Measurements from ENCODE around the gene DPY19L3. TPM values are rescaled to one million over a fixed set of nuclear protein-coding genes. Genes with fewer than 3 reads are reported as not detected.

DPY19L3 gene
- total RNA-seq, 1 donor from 2014 or later: 10.3 TPM

GRCh38 chr19:32476032-32476350 lies 70.4 kb downstream of the DPY19L3 start:
- Histone ChIP-seq H3K4me3 (no peak overlapping the region), H3K4me1 (no peaks in the 10 kb centered on the region), H3K9me3 (no peaks in the 10 kb centered on the region), H3K36me3 (peaks cover 0 to 28% of the 10 kb centered on the region in 2 donors), H3K27ac (no peak overlapping the region), H3K27me3 (no peaks in the 10 kb centered on the region)
- intact Hi-C loops (cut with DNase I): no loop called here
- TF ChIP-seq POLR2AphosphoS5 (IDR thresholded peaks at IDR 0.05; ENCODE audit: insufficient read depth in 1 of 2, low read depth in 1 of 2) (no peak), CTCF (IDR thresholded peaks at IDR 0.05) (no peak), POLR2A (IDR thresholded peaks at IDR 0.05) (no peak)
- DNase-seq (ENCODE audit: extremely low spot score in 2 of 2): no peak

GRCh38 chr19:32480321-32480720 lies 74.8 kb downstream of the DPY19L3 start:
- H3K27me3 ChIP-seq: no peaks in the 10 kb centered on the region
- no peak for DNase-seq (ENCODE audit: extremely low spot score in 2 of 2)
- H3K27ac ChIP-seq: no peak overlapping the region
- H3K9me3 ChIP-seq: no peaks in the 10 kb centered on the region
- intact Hi-C loops (cut with DNase I): no loop called here
- H3K4me3 ChIP-seq: no peak overlapping the region
- peaks cover 0 to 67% of the 10 kb centered on the region in 2 donors for H3K36me3 ChIP-seq
- TF ChIP-seq POLR2A (IDR thresholded peaks at IDR 0.05) (no peak), CTCF (IDR thresholded peaks at IDR 0.05) (no peak), POLR2AphosphoS5 (IDR thresholded peaks at IDR 0.05; ENCODE audit: insufficient read depth in 1 of 2, low read depth in 1 of 2) (no peak)
- H3K4me1 ChIP-seq: no peaks in the 10 kb centered on the region

- TF ChIP-seq POLR2A (IDR thresholded peaks at IDR 0.05) (no peak), CTCF (IDR thresholded peaks at IDR 0.05) (no peak), POLR2AphosphoS5 (IDR thresholded peaks at IDR 0.05; ENCODE audit: insufficient read depth in 1 of 2, low read depth in 1 of 2) (no peak)
- no peak overlapping the region for H3K27ac ChIP-seq
- no peaks in the 10 kb centered on the region for H3K9me3 ChIP-seq
- H3K27me3 ChIP-seq: no peaks in the 10 kb centered on the region
- intact Hi-C loops (cut with DNase I): no loop called here
- DNase-seq (ENCODE audit: extremely low spot score in 2 of 2): no peak
- peaks cover 0 to 70% of the 10 kb centered on the region in 2 donors for H3K36me3 ChIP-seq
- no peaks in the 10 kb centered on the region for H3K4me1 ChIP-seq
- no peak overlapping the region for H3K4me3 ChIP-seq
Measured at GRCh38 chr19:32483574-32483973, 78.0 kb downstream of the DPY19L3 start.

GRCh38 chr19:32489971-32490370 lies 84.4 kb downstream of the DPY19L3 start:
- intact Hi-C loops (cut with DNase I): no loop called here
- DNase-seq (ENCODE audit: extremely low spot score in 2 of 2): no peak
- H3K27ac ChIP-seq: no peak overlapping the region
- TF ChIP-seq CTCF (IDR thresholded peaks at IDR 0.05) (no peak), POLR2A (IDR thresholded peaks at IDR 0.05) (no peak), POLR2AphosphoS5 (IDR thresholded peaks at IDR 0.05; ENCODE audit: insufficient read depth in 1 of 2, low read depth in 1 of 2) (no peak)
- no peak overlapping the region for H3K4me3 ChIP-seq
- H3K9me3 ChIP-seq: no peaks in the 10 kb centered on the region
- H3K4me1 ChIP-seq: no peaks in the 10 kb centered on the region
- peaks cover 0 to 13% of the 10 kb centered on the region in 2 donors for H3K36me3 ChIP-seq
- H3K27me3 ChIP-seq: no peaks in the 10 kb centered on the region

GRCh38 chr19:32497391-32497790 lies 91.8 kb downstream of the DPY19L3 start:
- no peaks in the 10 kb centered on the region for H3K27me3 ChIP-seq
- no peak for DNase-seq (ENCODE audit: extremely low spot score in 2 of 2)
- intact Hi-C loops (cut with DNase I): no loop called here

More at GRCh38 chr19:32497391-32497790, 91.8 kb downstream of the DPY19L3 start:
- H3K4me3 ChIP-seq: no peak overlapping the region
- no peak overlapping the region for H3K27ac ChIP-seq
- no peaks in the 10 kb centered on the region for H3K36me3 ChIP-seq
- no peaks in the 10 kb centered on the region for H3K9me3 ChIP-seq
- TF ChIP-seq CTCF (IDR thresholded peaks at IDR 0.05) (no peak), POLR2A (IDR thresholded peaks at IDR 0.05) (no peak), POLR2AphosphoS5 (IDR thresholded peaks at IDR 0.05; ENCODE audit: insufficient read depth in 1 of 2, low read depth in 1 of 2) (no peak)
- H3K4me1 ChIP-seq: no peaks in the 10 kb centered on the region

All from vagina (tissue), 2 donors.